Neutrophil (primary cell): ENCODE results near the gene CYTH4.

Experiments
- H3K27ac ChIP-seq: fragments of 200-600 bp; sonication (generic); 2 replicates; pipeline ENCODE4 v1.5.1; 2016; ENCODE audit warnings: mild to moderate bottlenecking, moderate library complexity
- H3K27me3 ChIP-seq: fragments of 200-600 bp; sonication (generic); 2 replicates; pipeline ENCODE4 v1.6.0; 2016; ENCODE audit warnings: mild to moderate bottlenecking
- H3K36me3 ChIP-seq: fragments of 200-600 bp; sonication (generic); 2 replicates; pipeline ENCODE4 v1.5.1; 2017
- H3K4me1 ChIP-seq, 2 experiments: fragments of 200-600 bp in 1 of 2; sonication (generic) in 1 of 2; 1 replicate in 1 of 2; 2 replicates in 1 of 2; pipeline versions ENCODE4 v1.5.1 to v1.6.1; 2013 to 2016; ENCODE audit warnings: low read depth in 1 of 2, low read length in 1 of 2, mild to moderate bottlenecking in 1 of 2, moderate library complexity in 1 of 2; ENCODE audit not compliant: control insufficient read depth in 1 of 2, insufficient read depth in 1 of 2
- H3K4me3 ChIP-seq, 2 experiments: fragments of 200-600 bp in 1 of 2; sonication (generic) in 1 of 2; 1 replicate in 1 of 2; 2 replicates in 1 of 2; pipeline ENCODE4 v1.5.1; 2013 to 2016; ENCODE audit warnings: low read depth in 1 of 2, low read length in 1 of 2, mild to moderate bottlenecking in 1 of 2, moderate library complexity in 1 of 2
- H3K9me3 ChIP-seq: fragments of 200-600 bp; sonication (generic); 2 replicates; pipeline ENCODE4 v1.5.1; 2016
- TF ChIP-seq, protein P1 (sequence below): fragments of 200-600 bp; sonication (generic); IDR thresholded peaks from 2 replicates; pipeline ENCODE4 v1.5.1; 2016; ENCODE audit warnings: antibody characterized with exemption

The CYTH4 gene

GRCh38 chr22:37331856-37332536 is 49.7 kb downstream of the CYTH4 start:
- Histone ChIP-seq H3K9me3 (no peaks in the 10 kb centered on the region), H3K4me3 (no peak overlapping the region), H3K27ac (no peak overlapping the region), H3K27me3 (peaks cover 98% of the 10 kb centered on the region), H3K4me1 (no peaks in the 10 kb centered on the region), H3K36me3 (no peaks in the 10 kb centered on the region)
- TF ChIP-seq, protein P1, sequence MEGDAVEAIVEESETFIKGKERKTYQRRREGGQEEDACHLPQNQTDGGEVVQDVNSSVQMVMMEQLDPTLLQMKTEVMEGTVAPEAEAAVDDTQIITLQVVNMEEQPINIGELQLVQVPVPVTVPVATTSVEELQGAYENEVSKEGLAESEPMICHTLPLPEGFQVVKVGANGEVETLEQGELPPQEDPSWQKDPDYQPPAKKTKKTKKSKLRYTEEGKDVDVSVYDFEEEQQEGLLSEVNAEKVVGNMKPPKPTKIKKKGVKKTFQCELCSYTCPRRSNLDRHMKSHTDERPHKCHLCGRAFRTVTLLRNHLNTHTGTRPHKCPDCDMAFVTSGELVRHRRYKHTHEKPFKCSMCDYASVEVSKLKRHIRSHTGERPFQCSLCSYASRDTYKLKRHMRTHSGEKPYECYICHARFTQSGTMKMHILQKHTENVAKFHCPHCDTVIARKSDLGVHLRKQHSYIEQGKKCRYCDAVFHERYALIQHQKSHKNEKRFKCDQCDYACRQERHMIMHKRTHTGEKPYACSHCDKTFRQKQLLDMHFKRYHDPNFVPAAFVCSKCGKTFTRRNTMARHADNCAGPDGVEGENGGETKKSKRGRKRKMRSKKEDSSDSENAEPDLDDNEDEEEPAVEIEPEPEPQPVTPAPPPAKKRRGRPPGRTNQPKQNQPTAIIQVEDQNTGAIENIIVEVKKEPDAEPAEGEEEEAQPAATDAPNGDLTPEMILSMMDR, result no peak

GRCh38 chr22:37333724-37334460 is 51.6 kb downstream of the CYTH4 start:
- Histone ChIP-seq H3K4me1 (no peaks in the 10 kb centered on the region), H3K4me3 (no peak overlapping the region), H3K9me3 (no peaks in the 10 kb centered on the region), H3K36me3 (no peaks in the 10 kb centered on the region), H3K27ac (no peak overlapping the region), H3K27me3 (peaks cover 91% of the 10 kb centered on the region)
- TF ChIP-seq, protein P1, result no peak

GRCh38 chr22:37334461-37334858 is 52.2 kb downstream of the CYTH4 start:
- no peak overlapping the region for H3K4me3 ChIP-seq
- TF ChIP-seq, protein P1, result no peak
- H3K27ac ChIP-seq, result no peak overlapping the region
- no peaks in the 10 kb centered on the region for H3K9me3 ChIP-seq
- no peaks in the 10 kb centered on the region for H3K4me1 ChIP-seq
- H3K27me3 ChIP-seq, result peaks cover 86% of the 10 kb centered on the region
- no peaks in the 10 kb centered on the region for H3K36me3 ChIP-seq

DNA sequence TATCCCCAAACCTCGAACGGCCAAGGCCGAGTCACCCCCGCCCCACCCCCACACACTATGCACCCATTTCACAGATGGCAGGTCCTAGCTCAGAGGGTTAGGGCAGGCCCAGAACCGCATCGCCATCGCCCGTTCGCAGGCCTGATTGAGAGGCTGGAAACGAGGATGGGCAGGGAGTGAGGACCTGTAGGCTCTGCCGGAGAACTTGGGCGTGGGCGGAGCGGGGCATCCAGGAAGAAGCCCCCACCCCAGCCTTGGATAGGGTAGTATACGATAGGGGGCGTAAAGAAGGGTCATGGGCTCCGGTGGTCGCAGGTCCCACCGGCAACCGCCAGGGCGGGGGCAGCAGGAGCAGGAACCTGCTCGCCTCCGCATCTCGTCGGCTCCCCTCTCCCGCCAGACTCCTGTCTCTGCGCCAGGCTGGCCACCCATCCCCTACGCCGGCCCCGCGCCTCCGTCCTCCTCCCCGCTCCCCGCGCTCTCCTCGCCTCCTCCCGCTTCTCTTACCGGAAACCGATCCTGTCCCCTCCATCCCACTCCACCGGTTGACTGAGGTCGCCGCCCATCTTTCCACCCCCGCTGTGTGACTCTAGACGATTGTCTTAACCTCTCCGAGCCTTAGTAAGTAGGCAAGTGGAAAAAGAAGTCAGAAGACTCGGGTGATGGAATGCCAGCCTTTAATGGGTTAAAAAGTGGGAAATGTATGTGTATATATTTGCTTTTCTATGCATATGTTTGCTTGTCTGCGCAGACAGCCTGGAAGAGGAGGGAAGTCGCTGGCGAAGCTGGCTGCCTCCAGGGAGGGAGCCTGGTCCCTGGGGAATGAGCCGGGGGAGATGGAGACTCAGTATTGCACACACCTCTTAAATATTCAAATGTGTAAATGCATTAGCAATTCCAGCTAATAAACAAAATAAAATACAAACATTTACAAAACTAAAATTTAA is 52.8 kb downstream of the CYTH4 start:
- TF ChIP-seq, protein P1, result no peak
- Histone ChIP-seq H3K27me3 (peaks cover 86% of the 10 kb centered on the region), H3K27ac (no peak overlapping the region), H3K36me3 (no peaks in the 10 kb centered on the region), H3K4me1 (no peaks in the 10 kb centered on the region), H3K4me3 (no peak overlapping the region), H3K9me3 (no peaks in the 10 kb centered on the region)

DNA sequence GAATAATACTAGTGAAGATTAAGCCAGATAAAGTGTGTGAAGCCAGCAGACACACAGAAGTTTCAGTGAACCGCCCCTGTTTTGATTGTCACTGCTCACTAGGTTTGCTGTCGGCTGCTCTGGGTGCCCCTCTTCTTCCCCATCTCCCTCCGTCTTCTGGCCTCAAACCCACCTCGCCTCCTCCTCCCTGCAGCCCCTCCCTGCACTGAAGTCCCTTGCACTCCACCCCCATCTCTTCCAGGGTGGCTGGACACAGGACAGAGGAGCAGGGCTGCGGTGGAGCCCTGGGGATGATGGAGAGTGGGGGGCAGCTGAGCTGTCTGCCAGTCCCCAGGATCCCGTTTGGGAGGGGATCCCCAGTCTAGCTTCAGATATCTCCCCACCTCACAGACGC is 53.5 kb downstream of the CYTH4 start:
- no peaks in the 10 kb centered on the region for H3K4me1 ChIP-seq
- H3K9me3 ChIP-seq, result no peaks in the 10 kb centered on the region
- no peak overlapping the region for H3K27ac ChIP-seq
- TF ChIP-seq, protein P1, result no peak
- no peaks in the 10 kb centered on the region for H3K36me3 ChIP-seq
- H3K27me3 ChIP-seq, result peaks cover 86% of the 10 kb centered on the region
- H3K4me3 ChIP-seq, result no peak overlapping the region
